ENCODE results near the gene LDHAL6B. TPM values are rescaled to one million over a fixed set of nuclear protein-coding genes. Genes with fewer than 3 reads are reported as not detected.

The LDHAL6B gene
- polyA plus RNA-seq, 1 donor (not counting 4 experiments of a cell fraction or from before 2014, with no cell fraction given) = not detected

DNA sequence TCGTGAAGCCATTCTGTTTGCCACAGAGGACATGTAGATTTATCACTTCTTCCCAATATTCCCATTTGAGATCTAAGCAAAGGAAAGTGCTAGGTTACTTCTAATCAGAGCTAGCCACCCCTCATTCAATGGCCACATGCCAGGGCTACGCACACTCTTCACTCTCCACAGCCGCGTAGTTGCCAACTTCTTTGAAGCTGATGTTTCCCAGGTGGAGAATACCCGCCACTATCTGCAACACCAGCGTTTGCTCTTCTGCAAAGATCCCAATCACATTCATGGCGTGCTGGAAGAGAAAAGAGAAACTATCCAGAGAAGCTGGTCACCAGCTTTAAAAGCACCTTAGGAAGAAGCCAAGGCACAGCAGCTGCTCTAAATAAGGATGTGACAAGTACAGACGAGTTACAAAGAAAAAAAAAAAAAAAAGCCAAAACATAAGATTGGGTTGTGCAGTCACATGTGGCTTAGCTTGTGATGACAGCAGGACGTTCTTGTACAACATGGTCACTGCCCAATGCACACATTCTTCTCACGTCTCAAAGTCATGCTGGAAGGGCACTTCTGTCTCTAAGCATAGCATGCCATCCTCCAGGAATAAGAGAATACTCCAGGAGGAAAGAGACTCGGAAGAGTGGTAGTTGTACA lies 16.4 kb downstream of the LDHAL6B start:
- no peaks in the 10 kb centered on the region for H4K20me1 ChIP-seq (ENCODE audit: control insufficient read depth, extremely low read depth, insufficient read depth, low read length)
- peaks cover 1% of the 10 kb centered on the region for H3K79me2 ChIP-seq (ENCODE audit: control insufficient read depth, insufficient read depth, low read length)
- TF ChIP-seq EZH2 (IDR thresholded peaks at IDR 0.05; ENCODE audit: low read length) = no peak
- no peak for TF ChIP-seq CTCF (optimal IDR thresholded peaks at IDR 0.05 in 1 of 3, IDR thresholded peaks at IDR 0.05 in 1 of 3, conservative IDR thresholded peaks at IDR 0.05 in 1 of 3; ENCODE audit: extremely low read depth in 1 of 3, insufficient read depth in 2 of 3, low read length in 3 of 3)
- H3K27me3 ChIP-seq (ENCODE audit: control insufficient read depth, extremely low read depth, insufficient read depth, low read length) = no peaks in the 10 kb centered on the region
- no peaks in the 10 kb centered on the region for H3K9me3 ChIP-seq (ENCODE audit: control insufficient read depth, low read depth, low read length)
- H3K9ac ChIP-seq (ENCODE audit: control insufficient read depth, extremely low read depth, insufficient read depth, low read length) = no peak overlapping the region
- H3K4me3 ChIP-seq (ENCODE audit: control insufficient read depth in 2 of 3, extremely low read depth in 1 of 3, insufficient read depth in 2 of 3, low read depth in 1 of 3, low read length in 3 of 3) = no peak overlapping the region
- H2AFZ ChIP-seq (ENCODE audit: control insufficient read depth, low read length) = no peak overlapping the region
- H3K4me1 ChIP-seq (ENCODE audit: control insufficient read depth, extremely low read depth, insufficient read depth, low read length) = no peaks in the 10 kb centered on the region
- no peak for FAIRE-seq
- peaks cover 37 to 60% of the 10 kb centered on the region in 2 experiments for H3K36me3 ChIP-seq (ENCODE audit: control insufficient read depth in 2 of 2, extremely low read depth in 1 of 2, insufficient read depth in 2 of 2, low read length in 2 of 2)
- peaks cover 3% of the 10 kb centered on the region for H3K9me1 ChIP-seq (ENCODE audit: control insufficient read depth, extremely low read depth, insufficient read depth, low read length)
- H3K4me2 ChIP-seq (ENCODE audit: control insufficient read depth, extremely low read depth, insufficient read depth, low read depth, low read length) = no peak overlapping the region
- no peak overlapping the region for H3K27ac ChIP-seq (ENCODE audit: control insufficient read depth, insufficient read depth, low read length)
- dilution Hi-C loops (cut with MboI; ENCODE audit: extremely low pct_ligation_motif_present, low sequenced_read_pairs) = no loop called here
- no peak for DNase-seq (ENCODE audit: low read depth, low spot score)

DNA sequence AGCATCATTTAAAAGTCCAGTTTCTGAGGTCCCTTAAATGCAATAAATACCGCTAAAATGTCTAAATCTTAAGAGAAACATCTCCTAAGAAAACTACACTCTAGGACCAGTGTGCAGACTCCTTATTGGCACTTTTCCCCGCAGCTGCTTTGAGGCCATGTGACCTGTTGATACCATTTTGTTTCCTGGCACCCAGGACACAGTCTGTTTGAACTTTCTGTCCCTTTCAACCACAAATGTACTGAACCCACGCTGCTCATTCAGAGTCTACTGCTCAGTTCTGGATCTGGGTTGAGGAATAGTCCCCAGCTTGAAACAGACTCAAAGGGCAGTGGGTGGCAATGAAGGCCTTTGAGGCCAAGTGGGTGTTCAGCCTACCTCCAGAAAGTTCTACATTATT lies 17.1 kb downstream of the LDHAL6B start:
- no peak overlapping the region for H3K27ac ChIP-seq (ENCODE audit: control insufficient read depth, insufficient read depth, low read length)
- DNase-seq (ENCODE audit: low read depth, low spot score) (no peak), FAIRE-seq (no peak)
- H3K4me2 ChIP-seq (ENCODE audit: control insufficient read depth, extremely low read depth, insufficient read depth, low read depth, low read length) = no peak overlapping the region
- H3K9ac ChIP-seq (ENCODE audit: control insufficient read depth, extremely low read depth, insufficient read depth, low read length) = no peak overlapping the region
- H3K9me3 ChIP-seq (ENCODE audit: control insufficient read depth, low read depth, low read length) = no peaks in the 10 kb centered on the region
- H3K9me1 ChIP-seq (ENCODE audit: control insufficient read depth, extremely low read depth, insufficient read depth, low read length) = peaks cover 3% of the 10 kb centered on the region
- H2AFZ ChIP-seq (ENCODE audit: control insufficient read depth, low read length) = no peak overlapping the region
- peaks cover 38 to 57% of the 10 kb centered on the region in 2 experiments for H3K36me3 ChIP-seq (ENCODE audit: control insufficient read depth in 2 of 2, extremely low read depth in 1 of 2, insufficient read depth in 2 of 2, low read length in 2 of 2)
- no peaks in the 10 kb centered on the region for H4K20me1 ChIP-seq (ENCODE audit: control insufficient read depth, extremely low read depth, insufficient read depth, low read length)
- TF ChIP-seq CTCF (optimal IDR thresholded peaks at IDR 0.05 in 1 of 3, IDR thresholded peaks at IDR 0.05 in 1 of 3, conservative IDR thresholded peaks at IDR 0.05 in 1 of 3; ENCODE audit: extremely low read depth in 1 of 3, insufficient read depth in 2 of 3, low read length in 3 of 3) = no peak
- no peaks in the 10 kb centered on the region for H3K4me1 ChIP-seq (ENCODE audit: control insufficient read depth, extremely low read depth, insufficient read depth, low read length)
- dilution Hi-C loops (cut with MboI; ENCODE audit: extremely low pct_ligation_motif_present, low sequenced_read_pairs) = no loop called here
- H3K79me2 ChIP-seq (ENCODE audit: control insufficient read depth, insufficient read depth, low read length) = peaks cover 1% of the 10 kb centered on the region
- no peak overlapping the region for H3K4me3 ChIP-seq (ENCODE audit: control insufficient read depth in 2 of 3, extremely low read depth in 1 of 3, insufficient read depth in 2 of 3, low read depth in 1 of 3, low read length in 3 of 3)
- H3K27me3 ChIP-seq (ENCODE audit: control insufficient read depth, extremely low read depth, insufficient read depth, low read length) = no peaks in the 10 kb centered on the region

Measured in keratinocyte (primary cell).